BLaER1 treated with 17β-estradiol and CSF1 and Interleukin-3, amounts not matched to agents 10 nM and 100 nM (cell line): Measurements from ENCODE around the gene HUNK.
"Not testable (repeated sequence)": the region's sequence is repeated elsewhere in the genome, so short reads cannot be mapped to it uniquely, and the experiment has no call there.

Experiments used
- H3K27ac ChIP-seq, 11 experiments: shearing (Covaris generic); formaldehyde crosslinking; 2 replicates each; pipeline ENCODE4 v1.8.1; 2022
- H3K27me3 ChIP-seq, 11 experiments: shearing (Covaris generic); formaldehyde crosslinking; 2 replicates each; pipeline ENCODE4 v1.8.1; 2022
- H3K36me3 ChIP-seq, 11 experiments: shearing (Covaris generic); formaldehyde crosslinking; 2 replicates each; pipeline ENCODE4 v1.8.1; 2022
- H3K4me1 ChIP-seq, 10 experiments: shearing (Covaris generic); formaldehyde crosslinking; 2 replicates each; pipeline ENCODE4 v1.8.1; 2022
- H3K4me2 ChIP-seq, 11 experiments: shearing (Covaris generic); formaldehyde crosslinking; 2 replicates each; pipeline ENCODE4 v1.8.1; 2022
- H3K4me3 ChIP-seq, 10 experiments: shearing (Covaris generic); formaldehyde crosslinking; 2 replicates each; pipeline ENCODE4 v1.8.1; 2022
- H3K9ac ChIP-seq, 11 experiments: shearing (Covaris generic); formaldehyde crosslinking; 2 replicates each; pipeline ENCODE4 v1.8.1; 2022
- H3K9me3 ChIP-seq, 11 experiments: shearing (Covaris generic); formaldehyde crosslinking; replicated peaks in 1 of 11; 2 replicates each; pipeline ENCODE4 v1.8.1; 2022
- H4K20me1 ChIP-seq, 11 experiments: shearing (Covaris generic); formaldehyde crosslinking; 2 replicates each; pipeline ENCODE4 v1.8.1; 2022
- Cebpa-rat ChIP-seq, 11 experiments: shearing (Covaris generic); IDR thresholded peaks; 2 replicates each; pipeline ENCODE4 v1.8.1; 2022

HUNK gene

GRCh38 chr21:31845151-31845729 lies 27.6 kb upstream of the HUNK start:
- no peaks in the 10 kb centered on the region for H3K9me3 ChIP-seq
- H3K9ac ChIP-seq: no peak overlapping the region
- peaks cover 0 to 17% (median 0%) of the 10 kb centered on the region in 10 experiments; a peak in 6 of 20 replicates for H3K4me1 ChIP-seq
- no peak overlapping the region for H3K4me3 ChIP-seq
- no peaks in the 10 kb centered on the region for H3K36me3 ChIP-seq
- H3K27ac ChIP-seq: no peak overlapping the region
- H4K20me1 ChIP-seq: no peaks in the 10 kb centered on the region
- TF ChIP-seq Cebpa-rat (IDR thresholded peaks at IDR 0.05): no peak
- no peaks in the 10 kb centered on the region for H3K27me3 ChIP-seq
- no peak overlapping the region for H3K4me2 ChIP-seq

GRCh38 chr21:31846690-31847089 lies 26.1 kb upstream of the HUNK start:
- Histone ChIP-seq H3K27me3 (no peaks in the 10 kb centered on the region), H3K36me3 (no peaks in the 10 kb centered on the region)

GRCh38 chr21:31847761-31848160 lies 25.1 kb upstream of the HUNK start:
- peaks cover 0 to 17% (median 0%) of the 10 kb centered on the region in 10 experiments; a peak in 6 of 20 replicates for H3K4me1 ChIP-seq
- H3K27me3 ChIP-seq: no peaks in the 10 kb centered on the region
- H3K36me3 ChIP-seq: no peaks in the 10 kb centered on the region
- no peak for TF ChIP-seq Cebpa-rat (IDR thresholded peaks at IDR 0.05)
- H3K9me3 ChIP-seq: peaks cover 0 to 8% (median 0%) of the 10 kb centered on the region in 11 experiments; a peak in 3 of 22 replicates
- no peaks in the 10 kb centered on the region for H4K20me1 ChIP-seq
- H3K9ac ChIP-seq: no peak overlapping the region
- no peak overlapping the region for H3K27ac ChIP-seq
- H3K4me2 ChIP-seq: peak overlapping the region in 3 of 11 experiments; percentile 18 to 61 (median 57); a peak in 5 of 22 replicates
- no peak overlapping the region for H3K4me3 ChIP-seq

More at GRCh38 chr21:31846690-31847089, 26.1 kb upstream of the HUNK start:
- Histone ChIP-seq H4K20me1 (no peaks in the 10 kb centered on the region), H3K27ac (no peak overlapping the region), H3K4me3 (no peak overlapping the region), H3K9me3 (no peaks in the 10 kb centered on the region), H3K9ac (no peak overlapping the region), H3K4me2 (no peak overlapping the region), H3K4me1 (peaks cover 0 to 17% (median 0%) of the 10 kb centered on the region in 10 experiments; a peak in 6 of 20 replicates)
- TF ChIP-seq Cebpa-rat (IDR thresholded peaks at IDR 0.05): no peak

GRCh38 chr21:31848326-31848985 lies 24.4 kb upstream of the HUNK start:
- Histone ChIP-seq H3K36me3 (no peaks in the 10 kb centered on the region), H3K4me2 (peak overlapping the region in 3 of 11 experiments; percentile 18 to 61 (median 57); a peak in 6 of 22 replicates), H3K9ac (no peak overlapping the region), H3K9me3 (peaks cover 0 to 8% (median 0%) of the 10 kb centered on the region in 11 experiments; a peak in 3 of 22 replicates), H3K4me1 (peaks cover 0 to 17% (median 0%) of the 10 kb centered on the region in 10 experiments; a peak in 6 of 20 replicates), H4K20me1 (no peaks in the 10 kb centered on the region), H3K27ac (no peak overlapping the region), H3K27me3 (no peaks in the 10 kb centered on the region), H3K4me3 (no peak overlapping the region)
- TF ChIP-seq Cebpa-rat (IDR thresholded peaks at IDR 0.05): no peak

- H3K36me3 ChIP-seq: no peaks in the 10 kb centered on the region
- H3K4me2 ChIP-seq: no peak overlapping the region
- no peaks in the 10 kb centered on the region for H4K20me1 ChIP-seq
- peaks cover 0 to 8% (median 0%) of the 10 kb centered on the region in 11 experiments; a peak in 3 of 22 replicates for H3K9me3 ChIP-seq
- H3K4me1 ChIP-seq: peaks cover 0 to 17% (median 0%) of the 10 kb centered on the region in 10 experiments; a peak in 6 of 20 replicates
- no peaks in the 10 kb centered on the region for H3K27me3 ChIP-seq
- TF ChIP-seq Cebpa-rat (IDR thresholded peaks at IDR 0.05): no peak
- no peak overlapping the region for H3K27ac ChIP-seq
- H3K4me3 ChIP-seq: no peak overlapping the region
- no peak overlapping the region for H3K9ac ChIP-seq
Measured at GRCh38 chr21:31850886-31851285, 21.9 kb upstream of the HUNK start.

- no peaks in the 10 kb centered on the region for H3K36me3 ChIP-seq
- H4K20me1 ChIP-seq: no peaks in the 10 kb centered on the region
Measured at GRCh38 chr21:31855180-31855579, 17.6 kb upstream of the HUNK start.

GRCh38 chr21:31857096-31857495 lies 15.7 kb upstream of the HUNK start:
- H4K20me1 ChIP-seq: no peaks in the 10 kb centered on the region
- H3K9me3 ChIP-seq: peaks cover 0 to 14% (median 4%) of the 10 kb centered on the region in 11 experiments; a peak in 9 of 22 replicates
- no peak overlapping the region for H3K9ac ChIP-seq
- H3K27ac ChIP-seq: no peak overlapping the region
- no peak for TF ChIP-seq Cebpa-rat (IDR thresholded peaks at IDR 0.05)
- no peaks in the 10 kb centered on the region for H3K36me3 ChIP-seq
- H3K4me2 ChIP-seq: no peak overlapping the region
- no peak overlapping the region for H3K4me3 ChIP-seq
- no peaks in the 10 kb centered on the region for H3K27me3 ChIP-seq
- H3K4me1 ChIP-seq: peaks cover 0 to 13% (median 10%) of the 10 kb centered on the region in 10 experiments; a peak in 10 of 20 replicates

More at GRCh38 chr21:31855180-31855579, 17.6 kb upstream of the HUNK start:
- H3K27me3 ChIP-seq: no peaks in the 10 kb centered on the region
- H3K9me3 ChIP-seq: peaks cover 0 to 8% (median 0%) of the 10 kb centered on the region in 11 experiments; a peak in 4 of 22 replicates
- H3K4me1 ChIP-seq: no peaks in the 10 kb centered on the region
- no peak overlapping the region for H3K9ac ChIP-seq
- H3K4me3 ChIP-seq: no peak overlapping the region
- no peak overlapping the region for H3K4me2 ChIP-seq
- no peak for TF ChIP-seq Cebpa-rat (IDR thresholded peaks at IDR 0.05)
- H3K27ac ChIP-seq: no peak overlapping the region

GRCh38 chr21:31857631-31858030 lies 15.2 kb upstream of the HUNK start:
- H3K36me3 ChIP-seq, H3K9me3 ChIP-seq, H3K9ac ChIP-seq, H3K4me2 ChIP-seq, H3K27me3 ChIP-seq, H4K20me1 ChIP-seq, H3K4me3 ChIP-seq, H3K27ac ChIP-seq: not testable (repeated sequence)
- H3K4me1 ChIP-seq: peaks cover 0 to 15% (median 10%) of the 10 kb centered on the region in 10 experiments; a peak in 10 of 20 replicates

GRCh38 chr21:31860851-31861250 lies 12.0 kb upstream of the HUNK start:
- Histone ChIP-seq H3K4me1 (peaks cover 0 to 15% (median 10%) of the 10 kb centered on the region in 10 experiments; a peak in 10 of 20 replicates), H4K20me1 (no peaks in the 10 kb centered on the region), H3K9me3 (peaks cover 0 to 8% (median 0%) of the 10 kb centered on the region in 11 experiments; a peak in 8 of 22 replicates), H3K27me3 (no peaks in the 10 kb centered on the region), H3K4me3 (no peak overlapping the region), H3K9ac (no peak overlapping the region), H3K27ac (no peak overlapping the region), H3K36me3 (no peaks in the 10 kb centered on the region), H3K4me2 (peak overlapping the region in 4 of 11 experiments; percentile 39 to 66 (median 54); a peak in 7 of 22 replicates)
- TF ChIP-seq Cebpa-rat (IDR thresholded peaks at IDR 0.05): no peak
